ENCODE data around the gene UVSSA. TPM values are rescaled to one million over a fixed set of nuclear protein-coding genes. Genes with fewer than 3 reads are reported as not detected.

UVSSA gene
- polyA plus RNA-seq, 1 donor from 2014 or later = 13.3 TPM

- Histone ChIP-seq H3K79me2 (replicated peaks; ENCODE audit: insufficient read depth, low read length) (no peaks in the 10 kb centered on the region), H2AFZ (ENCODE audit: low read depth, low read length) (no peak overlapping the region), H3K9me2 (ENCODE audit: insufficient read depth, low read length) (no peaks in the 10 kb centered on the region), H3K4me3 (ENCODE audit: low read length) (no peak overlapping the region), H3K36me3 (ENCODE audit: insufficient read depth, low read length) (peaks cover 7% of the 10 kb centered on the region), H3F3A (ENCODE audit: insufficient read depth, low read length, poor library complexity, severe bottlenecking) (no peaks in the 10 kb centered on the region), H4K20me1 (ENCODE audit: insufficient read depth) (no peaks in the 10 kb centered on the region), H3K27ac (ENCODE audit: low read length) (no peak overlapping the region), H3K27me3 (ENCODE audit: insufficient read depth, low read depth, low read length) (no peaks in the 10 kb centered on the region), H3K9ac (ENCODE audit: low read length) (no peak overlapping the region), H3K9me3 (ENCODE audit: low read length) (no peaks in the 10 kb centered on the region), H3K4me2 (ENCODE audit: low read length) (no peak overlapping the region)
- TF ChIP-seq SMC3 (conservative IDR thresholded peaks at IDR 0.05; ENCODE audit: poor library complexity) (no peak), EP300 (conservative IDR thresholded peaks at IDR 0.05; ENCODE audit: poor library complexity, severe bottlenecking) (no peak), TAF1 (IDR thresholded peaks at IDR 0.05; ENCODE audit: low read depth) (no peak), RAD21 (conservative IDR thresholded peaks at IDR 0.05) (no peak), EZH2 (IDR thresholded peaks at IDR 0.05; ENCODE audit: borderline replicate concordance, insufficient read depth, low read length, poor library complexity, severe bottlenecking) (no peak), REST (IDR thresholded peaks at IDR 0.05; ENCODE audit: borderline replicate concordance) (no peak), CTCF (IDR thresholded peaks at IDR 0.05; ENCODE audit: poor library complexity, severe bottlenecking) (no peak), POLR2AphosphoS5 (IDR thresholded peaks at IDR 0.05) (no peak), MXI1 (conservative IDR thresholded peaks at IDR 0.05; ENCODE audit: poor library complexity, severe bottlenecking) (no peak)
Measured at GRCh38 chr4:1317177-1318045, 29.6 kb upstream of the UVSSA start.

GRCh38 chr4:1318046-1318375, 29.0 kb upstream of the UVSSA start:
- no peaks in the 10 kb centered on the region for H3K9me3 ChIP-seq (ENCODE audit: low read length)
- H3K36me3 ChIP-seq (ENCODE audit: insufficient read depth, low read length) = peaks cover 3% of the 10 kb centered on the region
- no peak overlapping the region for H3K4me2 ChIP-seq (ENCODE audit: low read length)
- no peaks in the 10 kb centered on the region for H3F3A ChIP-seq (ENCODE audit: insufficient read depth, low read length, poor library complexity, severe bottlenecking)
- no peak overlapping the region for H3K27ac ChIP-seq (ENCODE audit: low read length)
- H4K20me1 ChIP-seq (ENCODE audit: insufficient read depth) = no peaks in the 10 kb centered on the region
- TF ChIP-seq RAD21 (conservative IDR thresholded peaks at IDR 0.05) (no peak), CTCF (IDR thresholded peaks at IDR 0.05; ENCODE audit: poor library complexity, severe bottlenecking) (no peak), REST (IDR thresholded peaks at IDR 0.05; ENCODE audit: borderline replicate concordance) (no peak), EZH2 (IDR thresholded peaks at IDR 0.05; ENCODE audit: borderline replicate concordance, insufficient read depth, low read length, poor library complexity, severe bottlenecking) (no peak), TAF1 (IDR thresholded peaks at IDR 0.05; ENCODE audit: low read depth) (no peak), EP300 (conservative IDR thresholded peaks at IDR 0.05; ENCODE audit: poor library complexity, severe bottlenecking) (no peak), POLR2AphosphoS5 (IDR thresholded peaks at IDR 0.05) (no peak), SMC3 (conservative IDR thresholded peaks at IDR 0.05; ENCODE audit: poor library complexity) (no peak), MXI1 (conservative IDR thresholded peaks at IDR 0.05; ENCODE audit: poor library complexity, severe bottlenecking) (no peak)
- H3K27me3 ChIP-seq (ENCODE audit: insufficient read depth, low read depth, low read length) = no peaks in the 10 kb centered on the region
- H3K79me2 ChIP-seq (replicated peaks; ENCODE audit: insufficient read depth, low read length) = no peaks in the 10 kb centered on the region
- no peaks in the 10 kb centered on the region for H3K9me2 ChIP-seq (ENCODE audit: insufficient read depth, low read length)
- no peak overlapping the region for H3K4me3 ChIP-seq (ENCODE audit: low read length)
- H3K9ac ChIP-seq (ENCODE audit: low read length) = no peak overlapping the region
- no peak overlapping the region for H2AFZ ChIP-seq (ENCODE audit: low read depth, low read length)

Measured in neural cell (in vitro differentiated cells).